Measurements from ENCODE around the gene DMRT3. TPM values are rescaled to one million over a fixed set of nuclear protein-coding genes. Genes with fewer than 3 reads are reported as not detected.

The DMRT3 gene
- total and polyA plus RNA-seq, 10 of the 15 experiments (the other 5 are each of a cell fraction or from before 2014, with no cell fraction given) = 0.06 to 0.11 TPM; not detected in 8

GRCh38 chr9:1009101-1009707 is 32.7 kb downstream of the DMRT3 start:
- no peak overlapping the region for H3K9ac ChIP-seq (ENCODE audit: control insufficient read depth, insufficient read depth, low read length)
- no TSS peak for BruUV-seq (replicated peaks)
- H3K36me3 ChIP-seq (ENCODE audit: control insufficient read depth in 2 of 2, insufficient read depth in 2 of 2, low read length in 1 of 2) = no peaks in the 10 kb centered on the region
- peaks cover 3% of the 10 kb centered on the region; the same call in 1 of the 2 replicates for H4K20me1 ChIP-seq (ENCODE audit: control insufficient read depth, insufficient read depth)
- DNase-seq (ENCODE audit: low read depth, low spot score) = no peak
- ChIA-PET CTCF (interaction anchor here (0.6 to 4.2 kb wide), 87 partner anchors 9 to 931 kb away, joined by 3 to 35 read pairs (median 5); partner anchors contain the start of gene DMRT2), SMC1A (ENCODE audit: uncharacterized antibody, unreplicated experiment) (interaction anchor here (0.6 to 4.0 kb wide), 52 partner anchors 10 to 604 kb away, joined by 3 to 29 read pairs (median 4); no protein-coding TSS in a partner anchor), RAD21 (ENCODE audit: unreplicated experiment) (interaction anchor here (0.5 to 3.4 kb wide), 43 partner anchors 8 to 928 kb away, joined by 3 to 21 read pairs (median 4); partner anchors contain the start of gene DMRT2), POLR2A (interaction anchor here (0.8 to 1.2 kb wide), 2 partner anchors 30 to 44 kb away, joined by 3 read pairs; no protein-coding TSS in a partner anchor)
- H2AFZ ChIP-seq (ENCODE audit: control insufficient read depth, low read depth, low read length) = peak overlapping the region; percentile 80
- peak; percentile 75 for FAIRE-seq
- 8% methylated on average over 14 of the region's 14 CpGs for WGBS (ENCODE audit: insufficient coverage, insufficient replicate concordance, low lambda C conversion rate, missing lambda C conversion rate)
- no peaks in the 10 kb centered on the region for H3K27me3 ChIP-seq (replicated peaks in 1 of 2; ENCODE audit: control insufficient read depth in 2 of 2, insufficient read depth in 2 of 2, low read length in 1 of 2)
- peaks cover 7% of the 10 kb centered on the region for H3K4me1 ChIP-seq (ENCODE audit: control insufficient read depth, insufficient read depth, low read length)
- no peak overlapping the region for H3K27ac ChIP-seq (ENCODE audit: control insufficient read depth, insufficient read depth)
- H3K9me3 ChIP-seq (replicated peaks; ENCODE audit: control insufficient read depth, insufficient read depth, low read length) = no peaks in the 10 kb centered on the region
- no peak overlapping the region for H3K4me3 ChIP-seq
- intact Hi-C loops (cut with micrococcal nuclease; ENCODE audit: unreplicated experiment) (loop anchor here (1.0 to 10.0 kb wide), 3 partner anchors 204 to 534 kb away; no protein-coding TSS in a partner anchor), in situ Hi-C loops (cut with MboI) (loop anchor here (5.0 kb wide), 1 partner anchor 397 kb away; no protein-coding TSS in a partner anchor)
- ATAC-seq = peak; percentile 98
- no peaks in the 10 kb centered on the region for H3K79me2 ChIP-seq (ENCODE audit: control insufficient read depth, insufficient read depth, low read length)
- H3K4me2 ChIP-seq (ENCODE audit: control insufficient read depth, insufficient read depth) = peak overlapping the region; percentile 33; the same call in 1 of the 2 replicates
- TF ChIP-seq SIX5 (IDR thresholded peaks at IDR 0.05; ENCODE audit: low read depth, low read length, severe bottlenecking) (no peak), STAT3 (IDR thresholded peaks at IDR 0.05; ENCODE audit: low read depth, low read length) (no peak), CEBPZ (IDR thresholded peaks at IDR 0.05; ENCODE audit: low read depth, low read length) (no peak), NR2C2 (IDR thresholded peaks at IDR 0.05; ENCODE audit: borderline replicate concordance, control insufficient read depth, insufficient read length, low read depth) (no peak), ZNF592 (IDR thresholded peaks at IDR 0.05) (peak; percentile 43; the same call in 1 of the 2 replicates), CBFB (IDR thresholded peaks at IDR 0.05; ENCODE audit: low read depth) (no peak), RBBP5 (conservative IDR thresholded peaks at IDR 0.05) (no peak), SUZ12 (IDR thresholded peaks at IDR 0.05; ENCODE audit: unreplicated experiment) (no peak), CUX1 (IDR thresholded peaks at IDR 0.05; ENCODE audit: insufficient replicate concordance, low read depth, low read length) (no peak)

All from GM12878 (cell line).